M059J (cell line): Measurements from ENCODE around the gene OR2C1. TPM values are rescaled to one million over a fixed set of nuclear protein-coding genes. Genes with fewer than 3 reads are reported as not detected.
A peak's percentile ranks its signal among the peaks of the same experiment; 100 is the strongest.

Source experiments
- DNase-seq: peaks from one replicate; pipeline ENCODE4 v3.0.0-alpha.2; 2012; ENCODE audit warnings: low read depth
- total RNA-seq: library from RNA; depleted of rRNA; stranded (reverse); fragments of >200 nt; shearing (Covaris generic); gene quantifications from 2 replicates; pipeline ENCODE4 v1.2.3, GENCODE V29; 2014; rRNA removed

OR2C1 gene
- total RNA-seq, result not detected in 2 replicates

DNA sequence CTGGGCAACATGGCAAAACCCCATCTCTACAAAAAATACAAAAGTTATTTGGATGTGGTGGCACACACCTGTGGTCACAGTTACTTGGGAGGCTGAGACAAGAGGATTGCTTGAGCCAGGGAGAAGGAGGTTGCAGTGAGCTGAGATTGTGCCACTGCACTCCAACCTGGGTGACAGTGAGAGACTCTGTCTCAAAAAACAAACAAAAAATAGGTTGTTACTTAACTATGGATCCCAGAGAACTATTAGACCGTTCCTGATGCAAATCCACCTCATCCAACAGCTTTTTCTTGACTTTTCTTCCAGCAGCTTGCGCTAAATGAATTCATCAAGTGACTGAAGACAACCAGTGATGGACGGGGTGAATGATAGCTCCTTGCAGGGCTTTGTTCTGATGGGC is at the start of gene OR2C1:
OR2C1 (plus strand) TSS at position 301 of the 400 bp plus-strand sequence; CDS start at position 353, 52 bp downstream.
- DNase-seq, result no peak

DNA sequence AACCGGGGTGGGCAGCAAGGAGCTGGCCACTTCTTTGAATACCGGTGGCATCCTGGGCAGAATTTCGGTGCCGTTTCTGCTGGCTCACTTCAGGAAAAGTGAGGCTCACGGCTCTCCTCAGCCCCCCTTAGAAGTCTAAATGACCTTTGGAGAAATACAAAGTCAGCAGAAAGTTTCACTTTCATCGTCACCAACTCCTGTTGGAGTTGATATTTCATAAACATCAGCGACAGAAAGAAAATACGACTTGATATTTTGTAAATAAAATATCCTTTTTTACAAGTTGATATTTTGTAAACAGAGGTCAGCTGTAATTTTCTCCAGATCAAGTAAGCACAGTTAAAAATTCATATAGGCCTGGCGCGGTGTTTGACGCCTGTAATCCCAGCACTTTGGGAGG is 49.6 kb upstream of the OR2C1 start:
- no peak for DNase-seq

GRCh38 chr16:3311496-3311895 is 44.2 kb upstream of the OR2C1 start:
- no peak for DNase-seq

- no peak for DNase-seq
Measured at GRCh38 chr16:3317315-3317999, 38.2 kb upstream of the OR2C1 start.

DNA sequence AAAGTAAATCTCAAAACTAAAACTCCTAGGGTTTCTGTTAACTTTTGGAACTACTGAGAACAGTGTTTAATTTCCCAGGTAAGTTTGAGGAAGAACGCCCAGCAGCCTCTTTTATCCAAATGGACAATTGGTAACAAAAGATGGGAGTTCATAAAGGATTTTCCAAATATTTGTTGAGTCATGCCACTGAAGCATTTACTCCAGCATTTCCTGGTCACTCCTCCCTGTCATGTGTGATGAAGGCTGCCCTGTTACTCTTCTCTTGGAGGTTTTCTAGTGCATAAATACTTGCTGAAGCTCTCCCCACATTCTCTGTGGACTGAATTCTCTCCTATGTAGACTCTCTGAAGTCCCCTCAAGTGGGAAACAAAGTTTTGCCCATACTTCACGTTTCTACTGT is 33.9 kb upstream of the OR2C1 start:
- no peak for DNase-seq

- DNase-seq, result no peak
Measured at GRCh38 chr16:3327514-3327913, 28.2 kb upstream of the OR2C1 start.

GRCh38 chr16:3328104-3328503 is 27.6 kb upstream of the OR2C1 start:
- DNase-seq, result no peak

DNA sequence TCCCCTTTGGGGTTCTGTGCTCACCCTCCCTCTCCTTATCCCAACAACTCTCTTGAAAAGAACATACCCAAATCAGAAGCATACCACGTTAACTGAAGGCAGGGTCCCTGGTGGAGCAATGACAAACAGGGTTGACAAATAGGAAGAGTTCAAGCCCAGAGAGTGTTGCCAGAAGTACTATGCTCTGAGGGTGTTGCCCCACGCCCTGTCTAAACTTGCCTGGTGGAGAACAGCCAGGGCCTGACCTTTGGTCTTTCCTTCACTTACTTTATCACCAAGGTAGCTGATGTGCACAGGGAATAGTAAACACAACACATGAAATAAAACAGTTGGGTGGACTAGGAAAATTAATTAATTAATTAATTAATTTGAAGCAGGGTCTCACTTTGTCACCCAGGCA is 27.0 kb upstream of the OR2C1 start:
- DNase-seq, result no peak

DNA sequence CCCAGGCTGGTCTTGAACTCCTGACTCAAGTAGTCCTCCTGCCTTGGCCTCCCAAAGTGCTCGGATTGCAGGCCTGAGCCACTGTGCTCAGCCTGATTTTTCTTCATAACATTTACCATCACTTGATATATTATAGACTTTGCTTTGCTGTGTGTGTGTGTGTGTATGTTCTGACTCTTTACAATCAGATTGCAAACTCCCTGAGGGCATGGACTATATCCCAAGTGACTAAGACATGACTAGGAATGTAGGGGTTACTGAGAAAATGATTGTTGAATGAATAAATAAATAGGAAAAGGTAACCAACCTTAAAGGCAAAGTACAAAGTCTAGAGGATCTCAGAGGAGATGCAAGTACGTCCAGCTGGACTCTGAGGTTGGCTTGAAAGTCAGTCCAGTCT is 9.6 kb upstream of the OR2C1 start:
- peak; percentile 10 for DNase-seq

GRCh38 chr16:3347586-3347985 is 8.1 kb upstream of the OR2C1 start:
- no peak for DNase-seq

GRCh38 chr16:3348547-3349167 is 7.0 kb upstream of the OR2C1 start:
- no peak for DNase-seq

GRCh38 chr16:3349175-3349574 is 6.5 kb upstream of the OR2C1 start:
- DNase-seq, result no peak

GRCh38 chr16:3356118-3356517 is 429 bp downstream of the OR2C1 start:
- DNase-seq, result no peak

GRCh38 chr16:3358871-3359270 is 3.2 kb downstream of the OR2C1 start:
- DNase-seq, result peak; percentile 31

GRCh38 chr16:3362931-3363330 is 7.2 kb downstream of the OR2C1 start:
- DNase-seq, result no peak

DNA sequence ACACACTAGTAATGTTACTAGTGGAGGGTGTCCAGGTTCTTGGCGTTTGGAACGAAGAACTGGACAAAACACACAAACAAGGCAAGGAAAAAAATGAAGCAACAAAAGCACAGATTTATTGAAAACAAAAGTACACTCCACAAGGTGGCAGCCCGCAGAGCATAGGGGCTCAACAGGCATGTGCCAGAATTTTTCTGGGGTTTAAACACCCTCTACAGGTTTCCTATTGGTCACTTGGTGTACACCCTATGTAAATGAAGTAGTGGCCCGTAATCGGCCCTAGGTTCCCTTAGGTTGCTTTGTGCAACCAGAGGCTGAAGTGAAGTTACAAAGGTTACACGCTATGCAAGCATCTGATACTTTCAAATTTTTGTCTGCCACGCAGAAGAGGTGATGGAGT is 8.1 kb downstream of the OR2C1 start:
- DNase-seq, result peak; percentile 18

GRCh38 chr16:3364774-3365427 is 9.2 kb downstream of the OR2C1 start:
- peak; percentile 97 for DNase-seq

- no peak for DNase-seq
Measured at GRCh38 chr16:3369073-3369472, 13.4 kb downstream of the OR2C1 start.

GRCh38 chr16:3375680-3376079 is 20.0 kb downstream of the OR2C1 start:
- DNase-seq, result no peak

DNA sequence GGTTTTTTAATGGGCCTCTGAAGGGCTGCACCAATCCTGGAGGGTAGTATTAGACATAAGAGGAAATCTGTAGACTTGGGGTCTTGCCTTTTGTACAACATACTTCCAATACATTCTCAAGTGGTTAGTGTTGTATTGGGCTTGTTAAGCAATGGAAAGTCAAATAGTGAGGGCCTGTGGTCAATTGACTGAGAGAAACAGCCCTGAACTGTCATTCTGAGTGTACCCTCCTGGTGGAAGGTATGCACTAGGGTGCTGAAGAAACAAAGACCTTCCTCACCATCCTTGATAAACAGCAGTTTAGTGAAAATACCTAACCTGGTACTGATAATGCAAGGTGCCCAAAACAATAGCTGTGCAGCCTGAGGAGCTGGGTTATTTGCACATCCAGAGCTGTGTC is 22.2 kb downstream of the OR2C1 start:
- DNase-seq, result no peak

GRCh38 chr16:3383045-3383448 is 27.4 kb downstream of the OR2C1 start:
- DNase-seq, result peak; percentile 6

DNA sequence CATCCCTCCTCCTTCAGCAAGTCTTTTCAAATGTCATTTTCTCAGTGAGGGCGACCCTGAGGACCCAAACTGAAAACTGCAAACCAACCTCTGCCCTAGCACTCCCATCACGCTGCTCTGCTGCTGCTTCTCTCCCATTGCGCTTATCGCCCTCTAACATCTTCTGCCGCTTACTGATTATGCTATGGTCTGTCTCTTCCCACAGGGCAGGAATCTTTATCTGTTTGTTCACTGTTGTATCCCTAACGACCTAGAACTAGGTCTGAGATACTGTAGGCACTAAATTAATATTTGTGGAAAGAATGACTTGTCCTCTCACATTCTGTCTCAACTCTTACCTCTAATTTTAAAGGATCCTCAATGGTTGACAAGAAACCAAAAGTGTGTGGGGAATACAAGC is 32.6 kb downstream of the OR2C1 start:
- DNase-seq, result no peak

DNA sequence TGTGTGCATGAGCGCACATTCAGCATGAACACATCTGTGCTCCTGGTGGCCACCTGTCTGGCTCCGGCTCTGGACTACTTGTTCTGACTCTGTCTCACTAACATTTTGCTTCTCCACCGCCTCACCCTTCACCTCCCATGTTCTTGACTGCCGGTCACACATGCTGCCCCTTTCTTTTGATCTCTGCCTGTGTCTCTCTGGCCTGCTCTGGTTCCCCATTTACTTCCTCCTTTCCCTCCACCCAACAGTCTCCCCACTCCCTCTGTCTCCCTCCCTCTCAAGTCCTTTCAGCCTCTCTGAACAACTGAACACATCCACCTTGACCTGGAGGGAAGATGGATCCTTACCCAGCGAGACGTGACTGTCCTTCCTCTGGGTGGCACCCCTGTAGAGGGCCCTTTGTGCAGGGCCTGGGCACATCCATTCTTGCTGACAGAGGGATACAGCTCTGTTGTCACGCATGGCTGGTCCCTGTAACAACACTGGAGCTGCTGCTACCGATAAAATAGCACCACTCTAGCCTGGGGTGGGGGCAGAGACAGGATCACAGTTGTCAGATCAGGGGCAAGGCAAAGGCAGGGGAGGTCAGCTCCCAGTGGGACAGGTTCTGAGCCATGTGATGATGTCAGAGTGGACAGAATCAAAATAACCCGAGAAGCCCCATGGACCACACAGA is 34.1 kb downstream of the OR2C1 start:
- DNase-seq, result no peak
